HG03139 (cell line): ENCODE data around the gene MMP15.

Experiments
- ATAC-seq: cut with Tn5 transposase; IDR thresholded peaks from one replicate; pipeline ENCODE4 v1.9.1; 2021; ENCODE audit not compliant: unreplicated experiment

The MMP15 gene

DNA sequence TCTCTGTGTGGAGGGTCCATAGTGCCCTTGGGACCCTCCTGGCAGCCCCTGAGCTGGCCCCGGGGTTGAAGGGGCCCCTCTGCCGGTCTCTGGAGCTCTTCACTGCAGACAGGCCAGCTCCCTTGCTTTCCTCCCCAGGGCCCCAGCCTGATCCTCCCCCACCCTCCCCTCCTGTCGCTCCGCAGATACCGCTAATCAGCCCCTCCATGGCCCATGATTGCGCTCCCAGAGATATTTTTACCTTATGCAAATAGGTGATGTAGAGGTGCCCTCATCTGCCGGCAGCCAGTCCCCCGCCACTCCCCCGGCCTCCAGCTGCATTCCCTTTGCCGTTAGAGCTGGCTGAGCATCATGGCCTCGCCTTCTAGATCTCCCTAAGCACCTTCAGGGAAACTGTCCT lies 9.2 kb downstream of the MMP15 start:
- ATAC-seq = no peak

DNA sequence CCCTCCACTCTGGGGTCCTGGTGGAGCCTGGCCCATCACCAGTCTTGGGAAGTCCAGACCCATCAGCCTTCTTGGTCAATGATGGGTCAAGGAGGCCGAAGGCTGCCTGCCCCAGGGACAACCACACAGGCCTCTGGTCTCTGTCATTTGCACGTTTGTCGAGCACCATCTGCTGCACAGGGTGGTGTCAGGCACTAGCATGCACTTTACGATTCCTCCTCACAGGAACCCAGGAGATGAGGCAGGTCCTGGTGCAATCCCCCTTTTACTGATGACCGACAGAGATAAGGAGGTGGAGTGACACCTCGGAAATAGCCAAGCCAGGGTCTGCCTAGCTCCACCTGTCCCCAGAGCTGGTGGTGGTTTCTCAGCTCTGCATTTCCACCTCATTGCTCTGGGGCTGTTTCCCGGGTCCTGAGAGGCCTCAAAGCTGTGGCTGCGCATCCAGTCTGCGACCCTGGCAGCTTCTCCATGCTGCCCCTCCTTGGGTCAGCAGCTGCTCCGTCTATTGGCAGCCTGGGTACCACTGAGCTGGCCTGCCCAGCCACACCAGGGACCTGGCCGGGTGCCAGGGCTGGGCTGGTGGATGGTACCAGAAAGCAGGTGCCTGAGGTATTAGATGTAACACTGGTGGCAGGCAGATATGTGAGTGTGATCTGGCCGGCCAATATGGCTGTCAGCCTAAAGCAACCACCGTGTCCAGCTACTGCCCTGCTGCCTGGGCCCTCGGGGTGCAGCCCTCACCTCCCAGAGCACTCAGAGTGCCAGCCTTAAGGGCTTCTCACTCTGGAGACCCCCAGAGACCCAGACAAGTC lies 10.0 kb downstream of the MMP15 start:
- ATAC-seq = no peak

DNA sequence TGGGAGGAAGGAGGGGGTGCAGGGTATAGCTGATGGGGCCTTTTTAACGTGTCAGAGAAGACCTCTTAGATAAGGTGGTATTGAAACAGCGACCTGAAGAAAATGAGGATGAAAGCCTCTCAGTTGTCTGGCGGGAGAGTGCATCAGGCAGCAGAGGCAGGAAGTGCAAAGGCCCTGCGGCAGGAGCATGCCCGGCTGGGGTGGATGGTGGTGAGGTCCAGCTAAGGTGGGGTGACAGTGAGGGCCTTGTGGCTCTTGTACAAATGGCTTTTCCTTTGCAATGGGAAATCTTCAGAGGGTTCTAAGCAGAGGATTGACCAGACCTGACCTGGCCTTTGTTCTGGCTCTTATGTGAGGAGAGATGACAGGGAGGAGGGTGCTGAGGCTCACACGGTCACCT lies 11.4 kb downstream of the MMP15 start:
- no peak for ATAC-seq

DNA sequence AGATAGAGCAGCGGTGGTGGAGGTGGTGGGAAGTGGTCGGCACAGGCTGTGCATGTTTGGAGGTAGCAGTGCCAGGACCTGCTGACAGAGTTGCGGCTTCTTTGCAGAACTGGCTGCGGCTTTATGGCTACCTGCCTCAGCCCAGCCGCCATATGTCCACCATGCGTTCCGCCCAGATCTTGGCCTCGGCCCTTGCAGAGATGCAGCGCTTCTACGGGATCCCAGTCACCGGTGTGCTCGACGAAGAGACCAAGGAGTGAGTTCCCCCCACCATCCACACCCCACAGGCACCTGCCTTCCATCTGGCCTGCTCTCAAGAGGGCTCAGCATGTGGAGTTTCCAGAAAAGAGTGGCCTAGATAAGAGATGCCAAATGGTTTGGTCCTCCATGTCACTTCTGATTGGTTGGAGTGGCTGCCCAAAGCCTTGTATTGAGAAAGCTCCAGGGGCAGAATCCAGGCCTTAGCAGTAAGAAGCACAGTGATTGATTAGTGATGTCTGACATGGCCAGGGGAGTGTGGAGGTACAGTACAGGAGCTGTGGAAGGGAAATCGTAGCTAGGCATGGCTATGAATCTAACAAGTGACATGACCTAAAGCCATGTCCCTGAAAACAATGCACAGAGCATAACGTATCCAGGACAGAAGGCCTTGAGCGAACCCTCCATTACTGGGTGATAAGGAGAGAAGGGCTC lies 12.0 kb downstream of the MMP15 start:
- ATAC-seq = no peak

DNA sequence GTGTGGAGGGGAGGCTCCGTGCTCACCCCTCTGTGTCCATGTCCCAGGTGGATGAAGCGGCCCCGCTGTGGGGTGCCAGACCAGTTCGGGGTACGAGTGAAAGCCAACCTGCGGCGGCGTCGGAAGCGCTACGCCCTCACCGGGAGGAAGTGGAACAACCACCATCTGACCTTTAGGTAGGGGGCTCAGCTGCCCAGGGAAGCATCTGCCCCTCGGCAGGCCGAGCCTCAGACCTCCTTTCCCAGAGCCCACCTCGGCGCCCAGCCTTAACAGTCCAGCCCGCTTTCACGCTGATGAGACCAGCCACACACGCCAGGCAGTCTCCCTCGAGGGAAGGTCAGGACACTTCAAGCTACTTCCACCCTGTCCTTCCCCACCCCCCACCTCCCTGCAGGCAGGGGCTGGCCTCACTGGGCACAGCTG lies 12.7 kb downstream of the MMP15 start:
- ATAC-seq = no peak

DNA sequence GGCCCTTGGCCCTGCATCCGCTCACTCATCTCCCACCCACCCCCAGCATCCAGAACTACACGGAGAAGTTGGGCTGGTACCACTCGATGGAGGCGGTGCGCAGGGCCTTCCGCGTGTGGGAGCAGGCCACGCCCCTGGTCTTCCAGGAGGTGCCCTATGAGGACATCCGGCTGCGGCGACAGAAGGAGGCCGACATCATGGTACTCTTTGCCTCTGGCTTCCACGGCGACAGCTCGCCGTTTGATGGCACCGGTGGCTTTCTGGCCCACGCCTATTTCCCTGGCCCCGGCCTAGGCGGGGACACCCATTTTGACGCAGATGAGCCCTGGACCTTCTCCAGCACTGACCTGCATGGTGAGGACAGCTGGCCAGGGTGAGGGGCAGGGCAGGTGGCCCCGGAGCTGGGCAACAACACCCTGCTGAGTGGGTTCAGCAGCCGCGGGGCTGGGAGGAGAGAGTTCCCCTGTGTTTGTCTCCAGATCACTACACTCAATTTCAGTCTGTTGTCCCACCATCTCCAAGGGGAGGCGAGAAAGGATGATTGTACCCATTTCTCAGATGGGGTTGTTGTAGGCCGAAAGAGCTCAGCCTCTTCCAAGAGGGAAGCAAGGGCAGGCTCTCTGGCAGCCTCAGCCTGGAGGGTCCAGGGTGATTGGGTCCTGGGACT lies 14.4 kb downstream of the MMP15 start:
- ATAC-seq = no peak

DNA sequence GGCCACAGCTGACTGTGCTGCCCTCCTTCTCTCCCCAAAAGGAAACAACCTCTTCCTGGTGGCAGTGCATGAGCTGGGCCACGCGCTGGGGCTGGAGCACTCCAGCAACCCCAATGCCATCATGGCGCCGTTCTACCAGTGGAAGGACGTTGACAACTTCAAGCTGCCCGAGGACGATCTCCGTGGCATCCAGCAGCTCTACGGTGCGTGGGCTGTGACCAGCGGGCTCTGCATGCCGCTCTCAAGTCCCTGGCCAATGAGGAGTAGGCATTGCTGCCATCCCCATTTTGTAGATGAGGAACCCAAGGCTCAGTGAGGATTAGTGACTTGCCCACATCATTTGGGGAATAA lies 14.9 kb downstream of the MMP15 start:
- ATAC-seq = no peak

DNA sequence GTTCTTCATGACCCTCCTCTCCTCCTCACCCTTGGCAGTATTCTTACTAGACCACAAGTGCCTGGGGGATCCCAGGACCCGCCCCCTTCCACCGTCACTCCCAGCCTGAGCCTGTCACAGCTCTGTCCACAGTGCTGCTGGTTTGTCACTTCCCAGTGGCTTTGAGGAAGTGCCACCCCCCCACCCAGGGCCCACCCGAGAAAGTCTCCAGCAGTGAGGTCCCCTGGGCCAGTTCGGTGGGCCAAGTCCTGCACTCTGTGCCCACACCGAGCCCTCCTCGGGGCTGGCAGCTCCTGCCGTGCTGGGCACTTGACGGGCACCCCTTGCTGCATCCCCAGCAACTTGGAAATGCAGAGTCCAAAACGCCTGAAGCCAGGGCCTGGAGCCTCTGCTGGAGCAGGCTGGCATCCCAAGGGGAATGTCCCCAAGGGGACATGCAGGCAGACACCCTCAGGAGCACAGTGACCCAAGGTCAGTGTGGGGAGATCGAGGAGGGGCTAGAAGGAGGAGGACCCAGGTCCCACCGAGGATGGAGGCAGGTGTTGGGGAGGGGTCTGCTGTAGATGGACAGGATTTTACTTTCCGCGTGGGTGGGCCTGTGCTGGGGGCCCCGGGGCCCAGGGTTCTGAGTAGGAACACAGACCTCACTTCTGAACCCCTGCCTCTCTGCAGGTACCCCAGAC lies 15.5 kb downstream of the MMP15 start:
- no peak for ATAC-seq

DNA sequence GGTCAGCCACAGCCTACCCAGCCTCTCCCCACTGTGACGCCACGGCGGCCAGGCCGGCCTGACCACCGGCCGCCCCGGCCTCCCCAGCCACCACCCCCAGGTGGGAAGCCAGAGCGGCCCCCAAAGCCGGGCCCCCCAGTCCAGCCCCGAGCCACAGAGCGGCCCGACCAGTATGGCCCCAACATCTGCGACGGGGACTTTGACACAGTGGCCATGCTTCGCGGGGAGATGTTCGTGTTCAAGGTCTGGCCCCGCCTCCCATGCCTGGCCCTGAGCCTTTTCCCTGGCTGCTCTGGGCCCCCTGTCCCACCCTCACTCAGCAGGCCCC lies 16.0 kb downstream of the MMP15 start:
- no peak for ATAC-seq

DNA sequence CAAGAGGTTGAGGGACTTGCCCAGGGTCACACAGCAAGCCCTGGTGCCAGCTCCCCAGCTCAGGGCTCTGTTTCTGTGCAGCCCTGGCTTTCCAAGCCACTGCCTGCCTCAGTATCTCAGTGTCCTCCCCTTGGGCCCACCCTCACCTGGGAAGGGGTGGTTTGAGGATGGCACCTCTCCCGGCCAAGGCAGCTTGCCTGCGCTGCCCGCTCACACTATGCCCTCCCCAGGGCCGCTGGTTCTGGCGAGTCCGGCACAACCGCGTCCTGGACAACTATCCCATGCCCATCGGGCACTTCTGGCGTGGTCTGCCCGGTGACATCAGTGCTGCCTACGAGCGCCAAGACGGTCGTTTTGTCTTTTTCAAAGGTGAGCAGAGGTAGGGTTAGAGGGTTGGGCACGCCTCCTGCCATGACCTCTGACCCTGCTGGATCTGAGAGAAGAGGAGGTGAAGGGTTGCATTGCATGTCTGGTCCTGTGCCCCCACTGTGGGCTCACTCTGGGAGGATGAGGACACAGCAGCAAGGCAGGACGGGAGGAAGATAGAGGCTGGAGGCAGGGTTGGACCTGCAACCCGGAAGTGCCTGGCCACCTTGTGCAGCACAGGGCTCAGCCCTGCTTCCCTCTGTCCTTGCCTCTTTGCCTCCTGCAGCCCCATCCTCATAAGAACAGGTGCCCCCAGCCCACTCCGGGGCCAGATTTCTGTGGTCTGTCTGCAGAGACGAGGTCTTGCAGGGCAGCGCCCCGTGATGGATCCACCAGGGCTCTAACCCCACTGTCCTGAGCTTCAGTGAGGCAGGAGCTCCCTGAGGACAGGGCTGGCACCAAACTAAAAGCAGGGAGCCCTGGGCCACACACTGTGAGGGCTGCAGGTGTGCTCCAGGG lies 16.7 kb downstream of the MMP15 start:
- no peak for ATAC-seq

DNA sequence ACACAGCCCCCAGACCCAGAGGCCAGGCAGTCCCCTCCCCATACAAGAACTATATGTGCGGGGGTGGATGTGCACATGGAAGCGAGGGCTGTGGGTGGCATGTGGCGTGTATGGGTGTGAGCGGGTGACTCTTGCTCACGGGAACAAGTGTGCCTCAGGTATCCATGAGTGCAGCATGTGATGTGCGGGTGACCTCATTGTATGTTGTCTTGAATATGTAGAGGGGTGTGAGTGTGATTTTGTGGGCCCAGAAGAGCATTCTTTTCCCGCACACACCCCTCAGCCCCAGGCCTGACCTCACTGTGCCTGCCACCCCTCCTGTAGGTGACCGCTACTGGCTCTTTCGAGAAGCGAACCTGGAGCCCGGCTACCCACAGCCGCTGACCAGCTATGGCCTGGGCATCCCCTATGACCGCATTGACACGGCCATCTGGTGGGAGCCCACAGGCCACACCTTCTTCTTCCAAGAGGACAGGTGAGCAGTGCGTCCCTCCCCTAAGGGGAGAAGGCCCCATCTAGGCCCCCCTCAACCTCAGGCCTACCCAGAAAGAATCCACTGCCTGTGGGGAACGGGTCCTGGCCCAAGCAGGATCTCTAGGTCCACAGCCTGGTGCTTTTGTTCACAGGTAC lies 17.4 kb downstream of the MMP15 start:
- no peak for ATAC-seq

DNA sequence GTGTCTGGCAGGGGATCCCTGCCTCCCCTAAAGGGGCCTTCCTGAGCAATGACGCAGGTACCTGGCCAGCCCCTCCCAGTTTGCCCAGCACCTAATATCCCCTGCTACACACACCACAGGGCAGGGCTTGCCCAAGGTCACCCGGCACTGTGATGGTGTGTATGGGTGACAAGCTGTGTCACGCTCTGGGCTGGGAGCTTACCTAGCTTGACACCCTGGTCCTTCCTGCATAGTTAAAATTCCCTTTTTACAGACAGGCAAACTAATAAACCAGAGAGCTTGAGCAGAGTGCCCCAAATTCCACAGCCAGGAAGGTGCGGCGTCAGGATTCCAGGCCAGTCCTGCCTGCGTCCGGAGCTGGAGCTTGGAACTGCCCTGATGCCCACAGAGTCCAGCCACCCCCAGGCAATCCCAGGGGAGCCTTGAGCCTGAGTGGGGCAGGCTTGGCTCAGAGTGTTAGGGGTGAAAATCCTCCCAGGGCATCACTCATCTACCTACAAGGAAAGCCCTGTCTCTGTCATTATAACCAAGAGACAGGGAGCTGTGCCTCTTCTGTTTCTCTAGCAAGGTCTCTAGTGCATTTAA lies 18.1 kb downstream of the MMP15 start:
- no peak for ATAC-seq

DNA sequence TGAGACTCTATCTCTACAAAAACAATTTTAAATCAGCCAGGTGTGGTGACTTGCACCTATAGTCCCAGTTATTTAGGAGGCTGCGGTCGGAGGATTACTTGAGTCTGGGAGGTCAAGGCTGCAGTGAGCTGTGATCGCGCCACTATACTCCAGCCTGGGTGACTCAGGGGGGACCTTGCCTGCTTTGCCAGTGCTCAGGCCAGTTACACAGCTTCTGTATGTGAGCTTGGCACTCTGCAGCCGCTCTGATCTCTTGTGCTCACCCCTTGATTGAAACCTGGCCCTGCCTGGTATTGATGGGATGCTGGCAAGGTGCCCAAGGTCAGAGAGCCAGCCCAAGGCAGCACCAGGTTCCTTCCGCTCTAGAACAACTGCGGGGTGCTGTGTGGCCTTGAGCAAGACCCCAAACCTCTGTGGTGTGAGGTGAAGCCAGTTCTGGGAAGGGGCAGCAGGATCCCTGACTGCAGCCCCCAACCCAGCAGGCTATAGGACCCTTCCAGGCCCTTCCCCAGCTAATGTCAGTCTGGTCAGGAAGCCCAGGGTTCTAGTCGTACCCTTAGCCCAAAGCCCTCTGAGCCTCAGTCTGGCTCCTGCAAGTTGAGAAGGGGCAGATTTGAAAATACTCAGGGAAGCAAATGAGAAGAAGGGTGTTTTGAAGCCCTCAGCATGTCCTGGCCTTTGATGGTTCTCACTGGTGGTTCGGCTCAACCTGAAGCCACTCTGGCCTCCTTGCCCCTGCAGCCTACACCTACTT lies 18.9 kb downstream of the MMP15 start:
- no peak for ATAC-seq

DNA sequence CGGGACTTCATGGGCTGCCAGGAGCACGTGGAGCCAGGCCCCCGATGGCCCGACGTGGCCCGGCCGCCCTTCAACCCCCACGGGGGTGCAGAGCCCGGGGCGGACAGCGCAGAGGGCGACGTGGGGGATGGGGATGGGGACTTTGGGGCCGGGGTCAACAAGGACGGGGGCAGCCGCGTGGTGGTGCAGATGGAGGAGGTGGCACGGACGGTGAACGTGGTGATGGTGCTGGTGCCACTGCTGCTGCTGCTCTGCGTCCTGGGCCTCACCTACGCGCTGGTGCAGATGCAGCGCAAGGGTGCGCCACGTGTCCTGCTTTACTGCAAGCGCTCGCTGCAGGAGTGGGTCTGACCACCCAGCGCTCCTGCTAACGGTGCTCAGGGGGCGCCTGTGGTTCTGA lies 19.5 kb downstream of the MMP15 start:
- no peak for ATAC-seq

DNA sequence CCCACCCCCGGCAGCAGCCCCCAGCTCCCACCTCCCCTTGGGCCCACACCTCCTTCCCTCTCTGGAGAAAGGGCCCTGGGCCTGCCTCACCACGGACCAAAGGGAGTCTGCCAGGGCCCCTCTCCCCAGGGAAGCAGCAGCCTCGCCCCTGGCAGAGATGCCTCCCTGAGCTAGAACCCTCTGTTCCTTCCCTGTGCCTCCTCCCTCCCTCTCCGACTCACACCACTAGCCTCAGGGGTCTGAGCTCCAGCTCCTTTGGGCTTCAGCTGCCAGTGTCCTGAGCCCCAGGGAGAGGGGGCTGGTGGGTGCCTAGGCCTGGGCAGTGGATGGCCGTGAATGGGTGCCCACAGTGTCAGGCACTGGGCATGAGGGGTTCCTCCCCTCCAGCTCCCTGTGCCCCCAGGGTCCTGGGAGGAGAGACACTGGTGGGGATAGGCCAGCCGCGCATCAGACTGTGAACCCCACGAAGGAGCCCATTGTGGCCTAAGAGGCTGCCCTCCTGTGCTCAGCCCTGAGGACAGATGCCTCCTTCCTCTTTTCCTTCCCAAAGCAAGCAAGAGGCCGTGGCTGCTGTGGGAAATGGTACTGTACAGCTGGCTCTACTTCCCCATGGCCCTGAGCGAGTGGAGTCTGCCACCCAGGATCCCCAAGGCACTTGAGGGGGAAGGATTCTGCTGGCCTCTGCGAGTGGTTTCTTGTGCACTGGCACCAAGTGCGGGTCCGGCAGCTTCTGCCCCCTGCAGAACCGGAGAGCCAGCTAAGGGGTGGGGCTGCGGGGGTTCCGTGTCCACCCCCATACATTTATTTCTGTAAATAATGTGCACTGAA lies 20.7 kb downstream of the MMP15 start:
- no peak for ATAC-seq

DNA sequence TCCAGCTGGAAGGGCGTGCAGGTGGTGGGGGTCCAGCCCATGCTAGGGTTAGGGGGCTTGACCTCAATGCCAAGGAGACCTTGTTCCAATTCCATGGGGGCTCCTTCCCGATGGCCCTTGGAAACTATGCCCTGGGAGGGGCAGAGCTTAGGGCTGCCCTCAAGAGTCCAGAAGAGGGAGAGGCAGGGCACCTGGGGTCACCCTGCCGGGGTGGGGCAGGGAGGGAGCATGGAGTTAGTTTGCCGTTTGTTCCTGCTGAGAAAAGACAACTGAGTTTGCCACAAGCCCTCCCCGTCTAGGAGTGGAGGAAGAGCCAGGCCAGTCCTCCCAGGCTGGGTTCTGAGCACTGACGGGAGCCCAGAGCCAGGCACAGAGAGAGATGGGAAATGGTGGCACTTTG lies 21.4 kb downstream of the MMP15 start:
- ATAC-seq = no peak

DNA sequence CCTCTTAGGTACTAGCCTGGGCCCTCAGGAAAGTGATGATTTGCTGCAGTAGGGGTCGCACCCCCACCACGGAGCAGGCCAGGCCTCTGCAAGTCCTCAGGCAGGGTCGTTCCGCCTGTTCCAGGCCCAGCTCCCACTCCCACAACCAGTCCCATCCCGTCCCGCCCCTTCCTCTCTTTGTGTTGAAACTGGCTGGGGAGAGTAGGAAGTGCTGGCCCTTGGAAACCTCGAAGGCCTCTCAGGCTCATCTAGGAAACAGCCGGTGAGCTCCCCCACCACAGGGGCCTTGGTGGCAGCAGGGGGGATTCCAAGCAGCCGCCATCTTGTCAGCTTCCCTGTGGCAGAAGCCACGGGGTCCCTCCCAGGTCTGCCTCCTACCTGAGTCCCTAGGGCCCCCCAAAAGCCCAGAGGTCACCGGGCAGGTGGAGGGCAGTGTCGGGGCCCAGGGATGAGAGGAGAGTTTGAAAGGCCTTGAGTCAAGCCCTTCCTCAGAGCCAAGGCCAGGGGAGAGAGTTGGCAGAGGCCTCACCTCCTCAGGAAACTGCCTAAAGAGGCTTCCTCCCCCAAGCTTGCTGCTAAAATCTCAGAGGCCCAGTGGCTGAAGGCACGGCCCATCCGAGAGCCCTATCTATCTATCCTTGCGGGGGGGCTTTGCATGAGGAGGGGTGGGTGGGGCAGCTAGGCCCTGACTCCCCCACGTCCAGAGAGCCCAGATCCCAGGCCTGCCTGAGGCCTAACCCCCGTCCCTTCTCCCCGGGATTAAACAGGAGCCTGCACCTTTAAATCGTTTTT lies 22.2 kb downstream of the MMP15 start:
- ATAC-seq = no peak
